KMS-11 (cell line): ENCODE measurements around the gene AK1.

ENCODE experiments used
- H2AFZ ChIP-seq: fragments of 200-600 bp; sonication (generic); 2 replicates; pipeline ENCODE4 v1.6.1; 2016; ENCODE audit warnings: antibody characterized with exemption, mixed run types, low read depth
- H3K27ac ChIP-seq: fragments of 200-600 bp; sonication (generic); 2 replicates; pipeline ENCODE4 v1.6.1; 2016; ENCODE audit warnings: mild to moderate bottlenecking, mixed run types
- H3K27me3 ChIP-seq: fragments of 200-600 bp; sonication (generic); 2 replicates; pipeline ENCODE4 v1.6.1; 2017; ENCODE audit warnings: mild to moderate bottlenecking, low read depth, mixed run types, moderate library complexity; ENCODE audit not compliant: insufficient read depth
- H3K36me3 ChIP-seq: fragments of 200-600 bp; sonication (generic); 2 replicates; pipeline ENCODE4 v1.6.1; 2017; ENCODE audit warnings: mild to moderate bottlenecking, mixed run types; ENCODE audit not compliant: insufficient read depth
- H3K4me1 ChIP-seq: fragments of 200-600 bp; sonication (generic); 2 replicates; pipeline ENCODE4 v1.6.1; 2016; ENCODE audit warnings: mild to moderate bottlenecking, low read depth, mixed run types; ENCODE audit not compliant: poor library complexity, severe bottlenecking
- H3K4me2 ChIP-seq: fragments of 200-600 bp; sonication (generic); 2 replicates; pipeline ENCODE4 v1.7.0; 2016; ENCODE audit warnings: mild to moderate bottlenecking, mixed run types
- H3K4me3 ChIP-seq: fragments of 200-600 bp; sonication (generic); IDR thresholded peaks from 2 replicates; pipeline ENCODE4 v1.6.1; 2017; ENCODE audit warnings: low read depth, low read length, mixed read lengths; ENCODE audit not compliant: insufficient read depth
- H3K79me2 ChIP-seq: fragments of 200-600 bp; sonication (generic); 2 replicates; pipeline ENCODE4 v1.6.1; 2016; ENCODE audit warnings: low read depth, mixed run types; ENCODE audit not compliant: insufficient read depth
- H3K9ac ChIP-seq: fragments of 200-600 bp; sonication (generic); 2 replicates; pipeline ENCODE4 v1.6.1; 2016; ENCODE audit warnings: mild to moderate bottlenecking, mixed run types
- H4K20me1 ChIP-seq: fragments of 200-600 bp; sonication (generic); 2 replicates; pipeline ENCODE4 v1.6.1; 2016; ENCODE audit warnings: mild to moderate bottlenecking, mixed run types; ENCODE audit not compliant: insufficient read depth
- TF ChIP-seq, protein P1 (sequence below): fragments of 200-600 bp; sonication (generic); conservative IDR thresholded peaks from 2 replicates; pipeline ENCODE4 v1.6.1; 2017; ENCODE audit warnings: low read depth, mild to moderate bottlenecking, antibody characterized with exemption, low read length, moderate library complexity, mixed read lengths

AK1 gene

DNA sequence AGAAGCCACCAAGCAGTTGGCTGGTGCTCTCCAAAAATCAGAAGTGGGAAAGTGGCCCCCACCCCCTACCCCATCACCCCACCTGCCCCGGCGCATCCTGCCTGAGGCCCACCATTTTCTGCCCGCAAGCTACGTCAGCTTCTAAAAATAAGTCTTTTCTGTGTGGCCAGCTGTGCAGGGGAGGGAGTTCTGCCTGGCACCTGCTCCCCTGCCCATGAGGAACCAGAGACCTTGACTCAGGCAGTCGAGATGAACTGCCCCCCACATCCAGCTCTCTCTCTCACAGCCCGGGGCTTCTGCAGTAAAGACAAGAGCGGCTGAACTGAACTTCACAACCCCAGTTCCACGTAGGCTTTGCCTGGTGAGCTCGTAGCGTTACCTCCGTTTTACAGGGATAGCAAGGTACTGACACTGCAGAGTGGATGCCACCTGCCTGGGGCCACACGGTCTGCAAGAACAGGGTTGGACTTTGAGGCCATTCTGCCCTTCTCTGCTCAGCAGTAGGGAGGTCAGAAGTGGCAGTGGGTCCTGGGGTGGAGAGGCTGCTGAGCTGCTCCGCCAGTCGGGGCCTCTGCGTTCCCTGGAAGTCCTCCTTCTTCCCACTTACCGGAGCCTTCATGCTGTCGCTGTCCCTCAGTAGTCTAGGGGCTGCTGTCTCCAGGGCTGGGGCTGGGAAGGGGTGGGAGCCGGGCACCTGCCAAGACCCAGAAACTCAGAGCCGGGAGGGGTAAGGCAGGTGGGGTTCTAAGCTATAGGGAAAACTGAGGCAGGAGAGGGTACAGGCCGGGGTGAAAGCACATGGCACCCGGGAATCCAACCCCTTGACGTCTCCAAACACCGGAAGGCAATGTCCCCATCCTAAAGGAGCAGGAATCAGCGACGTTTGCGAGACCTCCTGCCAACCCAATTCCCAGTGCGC lies 38.6 kb upstream of the AK1 start:
- H3K27me3 ChIP-seq = no peaks in the 10 kb centered on the region
- H3K27ac ChIP-seq = peak overlapping the region; percentile 97
- peaks cover 64% of the 10 kb centered on the region for H3K79me2 ChIP-seq
- peaks cover 81% of the 10 kb centered on the region for H3K4me1 ChIP-seq
- peak overlapping the region; percentile 97 for H3K9ac ChIP-seq
- H4K20me1 ChIP-seq = no peaks in the 10 kb centered on the region
- no peak overlapping the region for H3K4me3 ChIP-seq
- TF ChIP-seq, protein P1, sequence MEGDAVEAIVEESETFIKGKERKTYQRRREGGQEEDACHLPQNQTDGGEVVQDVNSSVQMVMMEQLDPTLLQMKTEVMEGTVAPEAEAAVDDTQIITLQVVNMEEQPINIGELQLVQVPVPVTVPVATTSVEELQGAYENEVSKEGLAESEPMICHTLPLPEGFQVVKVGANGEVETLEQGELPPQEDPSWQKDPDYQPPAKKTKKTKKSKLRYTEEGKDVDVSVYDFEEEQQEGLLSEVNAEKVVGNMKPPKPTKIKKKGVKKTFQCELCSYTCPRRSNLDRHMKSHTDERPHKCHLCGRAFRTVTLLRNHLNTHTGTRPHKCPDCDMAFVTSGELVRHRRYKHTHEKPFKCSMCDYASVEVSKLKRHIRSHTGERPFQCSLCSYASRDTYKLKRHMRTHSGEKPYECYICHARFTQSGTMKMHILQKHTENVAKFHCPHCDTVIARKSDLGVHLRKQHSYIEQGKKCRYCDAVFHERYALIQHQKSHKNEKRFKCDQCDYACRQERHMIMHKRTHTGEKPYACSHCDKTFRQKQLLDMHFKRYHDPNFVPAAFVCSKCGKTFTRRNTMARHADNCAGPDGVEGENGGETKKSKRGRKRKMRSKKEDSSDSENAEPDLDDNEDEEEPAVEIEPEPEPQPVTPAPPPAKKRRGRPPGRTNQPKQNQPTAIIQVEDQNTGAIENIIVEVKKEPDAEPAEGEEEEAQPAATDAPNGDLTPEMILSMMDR = no peak
- peaks cover 9% of the 10 kb centered on the region; the same call in 1 of the 2 replicates for H3K36me3 ChIP-seq
- no peak overlapping the region for H2AFZ ChIP-seq
- peak overlapping the region; percentile 97 for H3K4me2 ChIP-seq

DNA sequence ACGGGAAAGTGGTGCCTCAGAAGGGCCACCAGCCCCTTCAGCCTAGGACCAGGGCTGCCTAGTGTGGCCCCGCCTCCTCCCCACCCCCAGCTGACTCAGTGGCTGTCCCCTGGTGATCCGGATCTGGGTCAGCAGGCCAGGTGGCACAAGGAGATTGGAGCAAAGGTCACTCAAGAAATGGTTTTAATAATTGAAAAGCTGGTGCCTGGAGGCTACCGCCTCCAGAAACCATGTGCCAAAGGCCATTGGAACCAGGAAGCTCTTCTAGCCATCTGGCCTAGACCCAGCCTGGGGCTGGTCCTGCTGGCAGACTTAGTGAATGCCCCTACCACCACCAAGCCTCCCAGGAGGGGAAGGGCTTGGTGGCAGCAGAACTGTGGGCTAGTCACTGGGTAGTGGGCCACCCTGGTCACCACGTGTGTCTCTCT lies 37.9 kb upstream of the AK1 start:
- Histone ChIP-seq H4K20me1 (no peaks in the 10 kb centered on the region), H2AFZ (no peak overlapping the region), H3K36me3 (peaks cover 9% of the 10 kb centered on the region; the same call in 1 of the 2 replicates), H3K9ac (peak overlapping the region; percentile 97), H3K4me3 (no peak overlapping the region), H3K4me2 (peak overlapping the region; percentile 97), H3K27ac (peak overlapping the region; percentile 97), H3K79me2 (peaks cover 70% of the 10 kb centered on the region), H3K4me1 (peaks cover 81% of the 10 kb centered on the region), H3K27me3 (no peaks in the 10 kb centered on the region)
- TF ChIP-seq, protein P1 = no peak

DNA sequence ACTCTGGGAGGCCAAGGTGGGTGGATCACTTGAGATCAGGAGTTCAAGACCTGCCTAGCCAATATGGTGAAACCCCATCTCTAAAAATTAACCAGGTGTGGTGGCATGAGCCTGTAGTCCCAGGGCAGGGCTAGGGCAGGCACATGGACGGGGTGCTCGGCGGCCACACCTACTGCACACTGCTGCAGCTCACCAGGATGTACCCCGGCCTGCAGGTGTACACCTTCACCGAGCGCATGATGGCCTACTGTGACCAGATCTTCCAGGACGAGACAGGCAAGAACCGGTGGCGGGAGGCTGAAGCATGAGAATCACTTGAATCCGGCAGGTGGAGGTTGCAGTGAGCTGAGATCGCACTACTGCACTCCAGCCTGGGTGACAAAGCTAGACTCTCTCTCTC lies 36.2 kb upstream of the AK1 start:
- peaks cover 73% of the 10 kb centered on the region for H3K79me2 ChIP-seq
- H3K27me3 ChIP-seq = no peaks in the 10 kb centered on the region
- H3K27ac ChIP-seq = peak overlapping the region; percentile 97; the same call in 1 of the 2 replicates
- H3K9ac ChIP-seq = no peak overlapping the region; the same call in 1 of the 2 replicates
- no peak overlapping the region for H2AFZ ChIP-seq
- H3K4me3 ChIP-seq = no peak overlapping the region
- H3K4me2 ChIP-seq = peak overlapping the region; percentile 97
- peaks cover 14% of the 10 kb centered on the region; the same call in 1 of the 2 replicates for H3K36me3 ChIP-seq
- peaks cover 74% of the 10 kb centered on the region for H3K4me1 ChIP-seq
- TF ChIP-seq, protein P1 = no peak
- H4K20me1 ChIP-seq = no peaks in the 10 kb centered on the region

DNA sequence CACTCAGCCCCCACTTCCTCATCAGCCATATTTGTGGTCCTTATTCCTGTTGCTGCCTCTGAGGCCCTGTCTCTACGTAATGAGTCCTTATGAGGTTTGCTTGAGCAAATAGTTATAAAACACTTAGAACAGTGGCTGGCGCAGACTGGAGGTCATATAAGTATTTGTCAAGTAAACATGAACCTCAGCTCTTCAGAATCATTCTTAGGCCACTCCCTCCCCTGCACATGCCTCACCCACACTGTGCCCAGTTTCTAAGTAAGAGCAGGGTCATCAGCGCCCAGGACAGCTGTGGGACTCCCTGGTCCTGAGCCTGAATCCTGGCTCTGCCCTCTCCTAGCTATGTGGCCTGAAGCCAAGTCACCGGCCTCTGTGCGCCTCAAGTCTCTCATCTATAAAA lies 35.4 kb upstream of the AK1 start:
- H3K27me3 ChIP-seq = no peaks in the 10 kb centered on the region
- peak overlapping the region; percentile 64 for H3K4me2 ChIP-seq
- TF ChIP-seq, protein P1 = no peak
- H3K27ac ChIP-seq = peak overlapping the region; percentile 97
- peaks cover 14% of the 10 kb centered on the region; the same call in 1 of the 2 replicates for H3K36me3 ChIP-seq
- H3K9ac ChIP-seq = peak overlapping the region; percentile 4; the same call in 1 of the 2 replicates
- no peak overlapping the region for H3K4me3 ChIP-seq
- peaks cover 66% of the 10 kb centered on the region for H3K4me1 ChIP-seq
- peaks cover 65% of the 10 kb centered on the region for H3K79me2 ChIP-seq
- no peak overlapping the region for H2AFZ ChIP-seq
- H4K20me1 ChIP-seq = no peaks in the 10 kb centered on the region
